ENCODE measurements around the gene UBE2D3.
"Not testable (repeated sequence)": the region's sequence is repeated elsewhere in the genome, so short reads cannot be mapped to it uniquely, and the experiment has no call there.

UBE2D3 gene

DNA sequence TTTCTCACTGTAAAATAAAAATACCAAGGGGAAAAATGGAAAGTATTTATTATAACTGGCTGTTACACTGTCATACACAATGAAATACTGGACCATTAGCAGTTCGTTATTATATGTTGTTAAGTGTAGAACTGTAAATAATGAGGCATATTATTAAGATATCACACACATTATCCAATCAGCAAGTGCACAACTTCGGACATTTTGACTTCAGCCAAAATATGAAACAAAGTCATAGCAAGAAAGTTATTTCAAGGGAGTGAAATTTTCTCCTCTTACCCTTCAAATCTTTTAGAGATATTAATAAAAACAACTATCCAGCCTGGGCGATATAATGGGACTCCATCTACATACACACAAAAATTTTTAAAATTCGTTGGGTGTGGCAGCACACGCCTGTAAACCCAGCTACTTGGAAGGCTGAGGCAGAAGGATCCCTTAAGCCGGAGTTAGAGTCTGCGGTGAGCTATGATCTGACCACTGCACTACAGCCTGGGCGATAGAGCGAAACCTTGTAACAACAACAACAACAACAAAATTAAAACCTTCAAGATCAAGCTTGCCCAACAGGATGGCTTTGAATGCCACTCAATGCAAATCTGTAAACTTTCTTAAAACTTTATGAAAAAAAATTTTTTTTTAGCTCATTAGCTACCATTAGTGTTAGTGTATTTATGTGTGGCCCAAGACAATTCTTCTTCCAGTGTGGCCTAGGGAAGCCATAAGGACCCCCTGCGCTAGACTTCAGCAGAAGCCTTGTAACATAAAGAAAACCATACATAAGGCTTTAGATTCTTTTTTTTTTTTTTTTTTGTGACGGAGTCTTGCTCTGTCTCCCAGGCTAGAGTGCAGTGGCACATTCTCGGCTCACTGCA lies 40.2 kb upstream of the UBE2D3 start:
- no peak for DNase-seq (ENCODE audit: low spot score)
- in situ Hi-C loops (cut with MboI; ENCODE audit: low pct_unique_long_range_greater_than_20kb, low sequenced_read_pairs, unreplicated experiment) = no loop called here
- TF ChIP-seq, protein P1, sequence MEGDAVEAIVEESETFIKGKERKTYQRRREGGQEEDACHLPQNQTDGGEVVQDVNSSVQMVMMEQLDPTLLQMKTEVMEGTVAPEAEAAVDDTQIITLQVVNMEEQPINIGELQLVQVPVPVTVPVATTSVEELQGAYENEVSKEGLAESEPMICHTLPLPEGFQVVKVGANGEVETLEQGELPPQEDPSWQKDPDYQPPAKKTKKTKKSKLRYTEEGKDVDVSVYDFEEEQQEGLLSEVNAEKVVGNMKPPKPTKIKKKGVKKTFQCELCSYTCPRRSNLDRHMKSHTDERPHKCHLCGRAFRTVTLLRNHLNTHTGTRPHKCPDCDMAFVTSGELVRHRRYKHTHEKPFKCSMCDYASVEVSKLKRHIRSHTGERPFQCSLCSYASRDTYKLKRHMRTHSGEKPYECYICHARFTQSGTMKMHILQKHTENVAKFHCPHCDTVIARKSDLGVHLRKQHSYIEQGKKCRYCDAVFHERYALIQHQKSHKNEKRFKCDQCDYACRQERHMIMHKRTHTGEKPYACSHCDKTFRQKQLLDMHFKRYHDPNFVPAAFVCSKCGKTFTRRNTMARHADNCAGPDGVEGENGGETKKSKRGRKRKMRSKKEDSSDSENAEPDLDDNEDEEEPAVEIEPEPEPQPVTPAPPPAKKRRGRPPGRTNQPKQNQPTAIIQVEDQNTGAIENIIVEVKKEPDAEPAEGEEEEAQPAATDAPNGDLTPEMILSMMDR (IDR thresholded peaks at IDR 0.05; ENCODE audit: extremely low read depth, insufficient read depth, missing control alignments) = no peak

GRCh38 chr4:102865327-102865726 lies 38.0 kb upstream of the UBE2D3 start:
- DNase-seq (ENCODE audit: low spot score); in situ Hi-C loops (cut with MboI; ENCODE audit: low pct_unique_long_range_greater_than_20kb, low sequenced_read_pairs, unreplicated experiment): not testable (repeated sequence)

DNA sequence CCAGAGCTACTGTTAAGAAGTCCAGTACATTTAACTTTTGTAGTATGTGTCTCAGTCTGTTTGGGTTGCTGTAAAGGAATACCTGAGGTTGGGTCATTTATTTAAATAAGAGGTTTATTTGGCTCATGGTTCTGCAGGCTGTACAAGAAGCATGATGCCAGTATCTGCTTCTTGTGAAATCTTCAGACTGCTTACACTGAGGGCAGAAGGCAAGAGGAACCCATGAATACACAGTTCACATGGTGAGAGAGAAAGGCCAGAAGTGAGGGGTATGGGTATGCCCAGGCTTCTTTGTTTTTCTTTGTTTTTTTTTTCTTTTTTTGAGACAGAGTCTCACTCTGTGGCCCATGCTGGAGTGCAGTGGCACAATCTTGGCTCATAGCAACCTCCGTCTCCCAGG lies 35.4 kb upstream of the UBE2D3 start:
- DNase-seq (ENCODE audit: low spot score) = no peak
- in situ Hi-C loops (cut with MboI; ENCODE audit: low pct_unique_long_range_greater_than_20kb, low sequenced_read_pairs, unreplicated experiment) = no loop called here
- TF ChIP-seq, protein P1 (IDR thresholded peaks at IDR 0.05; ENCODE audit: extremely low read depth, insufficient read depth, missing control alignments) = no peak

DNA sequence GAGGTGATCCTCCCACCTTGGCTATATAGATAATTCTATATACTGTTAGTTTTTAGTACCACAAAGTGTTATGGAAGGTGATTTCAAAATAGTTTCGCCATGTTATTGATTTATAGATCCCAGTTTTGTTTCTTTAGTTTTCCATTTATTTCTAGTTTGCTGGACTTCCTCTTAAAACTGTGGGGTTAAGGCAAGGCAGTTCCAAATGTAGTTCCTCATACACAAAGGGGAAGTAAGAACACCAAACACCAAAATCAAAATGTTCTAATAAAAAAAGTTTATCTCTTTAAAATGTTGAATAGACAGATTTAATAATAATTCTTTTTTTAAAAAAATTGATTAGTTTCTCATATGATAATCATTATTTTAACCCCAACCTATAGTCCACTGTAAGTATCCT lies 34.7 kb upstream of the UBE2D3 start:
- no peak for DNase-seq (ENCODE audit: low spot score)

GRCh38 chr4:102860611-102861324 lies 33.4 kb upstream of the UBE2D3 start:
- TF ChIP-seq, protein P1 (IDR thresholded peaks at IDR 0.05; ENCODE audit: extremely low read depth, insufficient read depth, missing control alignments) = no peak
- DNase-seq (ENCODE audit: low spot score) = no peak
- in situ Hi-C loops (cut with MboI; ENCODE audit: low pct_unique_long_range_greater_than_20kb, low sequenced_read_pairs, unreplicated experiment) = no loop called here

More for the DNA sequence above, 34.7 kb upstream of the UBE2D3 start:
- in situ Hi-C loops (cut with MboI; ENCODE audit: low pct_unique_long_range_greater_than_20kb, low sequenced_read_pairs, unreplicated experiment) = no loop called here
- TF ChIP-seq, protein P1 (IDR thresholded peaks at IDR 0.05; ENCODE audit: extremely low read depth, insufficient read depth, missing control alignments) = no peak

DNA sequence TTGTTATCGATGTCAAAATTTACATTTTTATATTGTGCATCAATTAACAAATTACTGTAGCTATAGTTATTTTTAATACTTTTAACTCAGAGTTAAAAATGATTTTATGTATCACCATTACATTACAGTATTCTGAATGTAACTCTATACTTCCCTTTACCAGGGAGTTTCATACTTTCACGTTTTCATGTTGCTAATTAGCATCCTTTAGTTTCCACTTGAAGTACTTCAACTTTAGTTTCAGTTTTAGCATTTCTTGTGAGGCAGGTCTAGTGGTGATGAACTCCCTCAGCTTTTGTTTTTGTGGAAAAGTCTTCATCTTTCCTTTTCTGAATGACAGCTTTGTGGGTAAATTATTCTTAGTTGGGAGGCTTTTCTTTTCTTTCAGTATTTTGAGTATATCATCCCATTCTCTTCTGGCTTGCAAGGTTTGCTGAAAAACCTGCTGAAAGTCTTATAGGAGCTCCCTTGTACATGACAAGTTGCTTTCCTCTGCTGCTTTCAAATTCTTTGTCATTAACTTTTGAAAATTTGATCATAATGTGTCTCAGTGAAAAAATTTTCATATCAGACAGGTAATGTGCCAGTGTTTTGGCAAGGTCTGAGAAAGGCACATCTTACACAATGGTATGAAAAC lies 31.6 kb upstream of the UBE2D3 start:
- TF ChIP-seq, protein P1 (IDR thresholded peaks at IDR 0.05; ENCODE audit: extremely low read depth, insufficient read depth, missing control alignments) = no peak
- in situ Hi-C loops (cut with MboI; ENCODE audit: low pct_unique_long_range_greater_than_20kb, low sequenced_read_pairs, unreplicated experiment) = no loop called here

More for the DNA sequence above, 31.6 kb upstream of the UBE2D3 start:
- no peak for DNase-seq (ENCODE audit: low spot score)
